GM19351 (cell line): ENCODE results near the gene PET117.
"Not testable (repeated sequence)": the region's sequence is repeated elsewhere in the genome, so short reads cannot be mapped to it uniquely, and the experiment has no call there.

Experiments used
- ATAC-seq: cut with Tn5 transposase; IDR thresholded peaks from one replicate; pipeline ENCODE4 v1.9.1; 2021; ENCODE audit warnings: mild to moderate bottlenecking, moderate library complexity; ENCODE audit not compliant: unreplicated experiment

The PET117 gene, protein sequence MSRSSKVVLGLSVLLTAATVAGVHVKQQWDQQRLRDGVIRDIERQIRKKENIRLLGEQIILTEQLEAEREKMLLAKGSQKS

DNA sequence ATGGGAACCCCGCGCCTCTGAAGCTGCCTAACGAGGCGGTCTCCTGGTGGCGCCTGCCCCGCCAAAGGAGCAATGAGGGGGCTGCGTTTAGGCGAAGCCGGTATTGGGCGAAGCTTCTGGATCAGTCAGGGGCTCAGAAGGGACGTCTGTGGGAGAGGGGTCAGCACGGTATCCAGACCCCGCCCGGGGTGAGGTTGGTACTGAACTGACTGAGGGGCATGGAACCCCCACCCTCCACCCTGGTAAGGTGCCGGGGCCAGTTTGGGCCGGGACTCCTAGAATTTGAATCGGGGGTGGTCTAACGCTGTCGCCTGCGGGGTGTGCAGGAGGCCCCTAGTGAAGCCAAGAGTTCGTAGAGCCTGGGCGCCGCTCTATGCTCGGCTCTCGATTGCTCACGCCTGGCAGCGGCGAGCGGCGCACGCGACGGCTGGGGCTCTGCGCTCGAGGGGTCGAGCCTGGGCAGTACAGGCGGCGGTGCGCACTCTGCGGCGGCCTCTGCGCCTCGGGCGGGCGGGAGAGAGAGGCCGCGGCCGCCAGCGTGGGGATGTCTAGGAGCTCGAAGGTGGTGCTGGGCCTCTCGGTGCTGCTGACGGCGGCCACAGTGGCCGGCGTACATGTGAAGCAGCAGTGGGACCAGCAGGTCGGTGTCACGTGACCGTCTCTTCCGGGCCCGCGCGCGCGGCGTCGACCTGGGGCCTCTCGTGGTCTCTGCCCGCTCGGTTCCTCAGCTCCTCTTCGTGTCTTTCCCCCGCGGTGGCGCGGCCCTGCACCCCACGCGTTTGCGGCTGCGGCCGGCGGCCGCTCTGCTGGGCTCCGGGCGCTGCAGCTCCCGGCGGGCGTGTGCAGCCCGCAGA is at the start of gene PET117, which contains the start of gene KAT14:
PET117 (plus strand) TSS at position 452 of the 854 bp plus-strand sequence; CDS start at position 545, 93 bp downstream.
KAT14 (plus strand) TSS at position 452 of the 854 bp plus-strand sequence. CDS start 4,798 bp downstream, outside the sequence.
- peak; percentile 81 for ATAC-seq

DNA sequence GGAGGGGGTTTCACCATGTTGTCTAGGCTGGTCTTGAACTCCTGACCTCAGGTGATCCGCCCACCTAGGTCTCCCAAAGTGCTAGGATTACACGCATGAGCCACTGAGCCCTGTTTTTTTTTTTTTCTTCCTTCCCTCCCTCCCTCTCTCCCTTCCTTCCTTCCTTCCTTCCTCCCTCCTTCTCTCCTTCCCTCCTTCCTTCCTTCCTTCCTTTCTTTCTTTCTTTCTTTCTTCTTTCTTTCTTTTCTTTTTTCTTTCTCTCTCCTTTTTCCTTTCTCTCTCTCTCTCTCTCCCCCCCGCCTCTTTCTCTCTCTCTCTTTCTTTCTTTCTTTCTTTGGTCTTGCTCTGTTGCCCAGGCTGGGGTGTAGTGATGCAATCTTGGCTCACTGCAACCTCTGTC is 49.4 kb upstream of the PET117 start:
- not testable (repeated sequence) for ATAC-seq

DNA sequence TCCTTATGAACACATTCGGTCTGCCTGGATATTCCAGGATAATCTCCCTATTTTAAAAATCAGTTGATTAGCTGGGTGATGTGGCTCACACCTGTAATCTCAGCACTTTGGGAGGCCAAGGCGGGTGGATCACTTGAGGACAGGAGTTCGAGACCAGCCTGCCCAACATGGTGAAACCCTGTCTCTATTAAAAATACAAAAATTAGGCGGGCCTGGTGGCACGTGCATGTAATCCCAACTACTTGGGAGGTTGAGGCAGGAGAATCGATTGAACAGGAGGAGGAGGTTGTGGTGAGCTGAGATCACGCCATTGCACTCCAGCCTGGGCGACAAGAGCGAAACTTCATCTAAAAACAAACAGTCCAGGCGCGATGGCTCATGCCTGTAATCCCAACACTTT is 48.8 kb upstream of the PET117 start:
- not testable (repeated sequence) for ATAC-seq

DNA sequence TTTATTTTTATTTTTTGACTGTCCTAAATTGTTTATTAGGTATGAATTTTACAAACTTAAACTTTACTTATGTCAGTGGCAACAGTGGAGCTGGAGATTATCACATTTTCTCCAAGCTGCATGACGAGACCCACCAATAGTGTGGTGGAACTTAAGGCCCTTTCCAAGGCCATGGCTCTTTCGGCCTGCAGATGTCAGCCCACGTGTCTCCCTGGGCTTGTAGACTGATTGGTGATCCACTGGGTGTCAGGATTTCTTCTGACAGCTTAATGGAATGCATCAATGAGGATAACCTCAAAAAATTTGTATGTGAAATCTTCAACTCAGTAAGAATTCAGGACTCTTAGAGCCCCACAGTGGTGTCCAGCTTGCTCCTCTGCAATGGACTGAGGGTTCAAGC is 47.6 kb upstream of the PET117 start:
- ATAC-seq: no peak

DNA sequence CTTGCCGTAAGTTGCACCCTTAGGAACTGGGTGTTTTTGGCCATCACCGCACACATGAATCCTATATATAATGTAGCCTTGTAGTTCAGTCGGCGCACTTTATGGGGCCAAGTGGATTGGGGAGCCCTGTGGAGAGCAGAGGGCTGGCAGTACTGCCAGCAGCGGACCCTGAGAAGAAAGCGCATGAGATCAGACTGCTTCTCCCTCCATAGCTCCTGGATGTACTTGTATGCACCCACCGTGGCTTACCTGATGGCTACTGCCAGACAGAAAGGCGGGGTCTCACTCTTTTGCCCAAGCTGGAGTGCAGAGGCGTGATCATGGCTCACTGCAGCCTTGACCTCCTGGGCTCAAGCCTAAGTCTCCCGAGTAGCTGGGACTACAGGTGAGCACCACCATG is 47.2 kb upstream of the PET117 start:
- ATAC-seq: no peak

DNA sequence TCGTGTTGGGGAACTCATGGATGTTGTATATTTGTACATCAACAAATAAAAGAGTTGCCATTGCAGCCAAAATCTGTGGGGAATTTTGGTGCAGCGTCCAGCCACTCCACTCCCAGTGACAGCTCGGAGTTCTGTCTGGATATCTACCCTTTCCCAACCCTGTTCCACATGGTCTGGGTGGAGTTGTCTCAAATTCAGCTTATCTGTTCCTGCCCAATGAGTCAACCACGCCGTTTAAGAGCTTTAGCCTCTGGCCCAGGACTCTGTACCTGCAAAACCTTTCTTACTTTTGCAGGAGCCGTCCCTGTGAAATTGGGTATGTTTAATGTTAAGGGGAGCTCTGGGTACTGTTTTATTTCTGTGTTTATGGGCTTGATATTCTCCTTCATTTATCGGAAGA is 46.0 kb upstream of the PET117 start:
- no peak for ATAC-seq

DNA sequence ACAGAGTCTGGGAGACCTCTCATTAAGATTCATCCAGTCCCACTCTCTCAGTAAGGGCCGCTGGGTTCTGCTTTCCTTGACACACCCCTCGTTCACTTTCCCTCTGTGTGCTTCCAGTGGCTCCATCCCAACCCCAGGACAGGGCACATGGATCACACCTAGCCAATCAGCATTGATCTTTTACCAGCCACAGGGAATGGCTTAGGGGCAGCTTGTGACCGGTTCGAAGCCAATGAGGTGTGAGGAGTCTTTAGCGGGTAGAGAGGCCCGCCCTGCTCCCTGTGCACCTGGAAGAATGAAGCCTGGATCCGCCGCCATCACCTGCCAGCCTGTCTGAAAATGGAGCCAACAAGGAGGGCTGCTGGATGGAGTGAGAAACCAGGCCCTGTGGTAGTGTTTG is 44.8 kb upstream of the PET117 start:
- ATAC-seq: no peak

DNA sequence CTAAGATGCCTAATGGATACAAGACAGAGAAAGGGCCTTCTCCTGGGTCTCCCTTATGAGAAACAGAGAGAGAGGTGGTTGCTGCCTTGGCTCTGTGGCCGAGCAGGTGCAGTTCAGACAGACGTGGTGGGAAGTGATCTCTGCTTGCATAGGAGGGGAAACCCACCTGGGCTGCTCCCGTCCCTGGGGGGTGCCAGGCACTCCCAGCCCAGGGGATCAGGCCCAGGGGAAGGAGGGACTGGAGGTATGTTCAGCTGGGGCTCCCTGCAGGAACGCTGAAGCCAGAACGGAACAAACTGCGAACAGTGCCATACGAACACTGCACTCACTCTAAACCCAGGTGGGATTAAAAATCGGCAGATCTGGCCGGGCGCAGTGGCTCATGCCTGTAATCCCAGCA is 44.3 kb upstream of the PET117 start:
- ATAC-seq: no peak

DNA sequence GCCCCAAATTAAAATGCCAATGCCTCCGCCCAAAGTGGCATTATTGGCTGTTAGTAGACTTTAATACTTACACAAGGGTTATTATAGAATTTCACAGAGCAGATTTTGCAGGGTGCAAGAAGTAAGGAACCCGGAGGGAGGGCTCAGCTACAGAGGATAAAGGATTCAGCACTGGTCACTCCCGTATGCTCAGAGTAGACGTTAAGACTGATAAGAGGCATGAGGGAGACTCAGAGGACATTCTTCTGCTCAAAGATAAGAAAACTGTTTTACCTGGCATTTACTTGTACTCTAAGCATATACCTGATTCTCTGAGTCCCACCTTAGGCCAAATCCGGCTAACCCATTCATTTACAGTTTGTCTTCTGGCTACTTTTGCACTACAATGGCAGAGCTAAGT is 43.5 kb upstream of the PET117 start:
- ATAC-seq: no peak

DNA sequence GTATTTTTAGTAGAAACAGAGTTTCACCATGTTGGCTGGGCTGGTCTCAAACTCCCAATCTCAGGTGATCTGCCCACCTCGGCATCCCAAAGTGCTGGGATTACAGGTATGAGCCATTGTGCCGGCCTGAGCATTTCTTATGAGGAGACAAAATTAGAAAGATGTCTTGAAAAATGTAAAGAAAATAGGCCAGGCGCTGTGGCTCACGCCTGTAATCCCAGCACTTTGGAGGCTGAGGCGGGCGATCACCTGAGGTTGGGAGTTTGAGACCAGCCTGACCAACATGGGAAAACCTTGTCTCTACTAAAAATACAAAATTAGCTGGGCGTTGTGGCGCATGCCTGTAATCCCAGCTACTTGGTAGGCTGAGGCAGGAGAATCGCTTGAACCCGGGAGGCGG is 37.1 kb upstream of the PET117 start:
- ATAC-seq: not testable (repeated sequence)

DNA sequence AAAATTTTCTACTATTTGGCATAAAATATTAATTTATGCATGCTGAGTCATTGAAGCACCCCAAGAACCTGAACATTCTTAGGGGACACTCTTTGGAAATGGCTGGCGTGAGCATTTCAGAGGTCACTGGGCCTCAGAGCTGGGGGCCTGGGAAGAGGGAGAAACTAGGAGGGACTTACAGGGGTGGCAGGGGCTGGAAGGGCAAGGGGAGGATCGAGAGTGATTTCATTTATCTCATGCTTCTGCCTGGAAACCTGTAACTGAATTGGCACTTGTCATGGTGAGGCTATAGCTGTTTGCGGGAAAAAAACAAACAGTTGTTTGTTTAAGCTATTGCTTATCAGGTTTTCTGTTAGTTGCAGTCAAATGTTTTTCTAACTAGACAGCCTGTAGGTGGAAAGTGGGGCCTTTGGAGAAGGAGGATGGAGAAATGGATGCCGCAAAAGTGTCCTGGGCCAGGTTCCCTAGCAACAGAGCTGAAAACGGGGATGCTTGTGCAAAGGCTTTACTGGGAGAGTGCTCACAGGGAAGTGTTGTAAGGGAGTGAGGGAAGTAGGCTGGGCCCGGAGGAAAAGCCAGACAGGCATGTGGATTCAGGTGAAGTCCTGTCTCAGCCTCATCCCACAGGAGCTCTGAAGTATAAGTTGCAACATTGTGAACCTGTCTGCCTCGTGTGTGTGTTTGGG is 36.4 kb upstream of the PET117 start:
- no peak for ATAC-seq

DNA sequence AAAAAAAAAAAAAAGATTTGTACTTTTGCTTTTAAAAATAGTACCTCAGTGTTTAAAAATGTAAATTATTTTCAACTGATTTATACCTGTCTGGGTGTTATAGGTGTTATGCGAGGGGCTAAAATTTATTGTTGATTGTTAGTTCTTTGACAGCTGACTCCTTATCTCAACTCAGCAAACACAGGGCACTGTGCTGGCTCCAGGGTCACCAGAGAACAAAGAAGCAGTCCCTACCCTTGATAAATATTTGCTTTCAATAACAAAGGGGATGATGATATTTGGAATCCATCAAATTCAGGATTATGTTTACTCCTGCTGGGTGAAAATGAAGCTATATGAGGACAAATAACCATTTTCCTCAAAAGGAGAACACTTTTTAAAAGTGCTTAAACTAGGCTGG is 34.2 kb upstream of the PET117 start:
- ATAC-seq: no peak

DNA sequence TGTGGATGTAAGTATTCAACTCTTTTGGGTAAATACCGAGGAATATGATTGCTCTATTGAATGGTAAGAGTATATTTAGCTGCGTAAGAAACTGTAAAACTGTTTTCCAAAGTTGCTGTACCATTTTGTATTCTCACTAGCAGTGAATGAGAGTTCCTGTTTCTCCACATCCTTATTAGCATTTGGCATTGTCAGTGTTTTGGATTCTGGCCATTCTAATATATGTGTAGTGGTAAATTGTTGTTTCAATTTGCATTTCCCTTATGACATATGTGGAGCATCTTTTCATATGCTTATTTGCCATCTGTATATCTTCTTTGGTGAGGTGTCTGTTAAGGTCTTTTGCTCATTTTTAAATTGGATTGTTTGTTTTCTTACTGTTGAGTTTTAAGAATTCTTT is 29.3 kb upstream of the PET117 start:
- no peak for ATAC-seq

DNA sequence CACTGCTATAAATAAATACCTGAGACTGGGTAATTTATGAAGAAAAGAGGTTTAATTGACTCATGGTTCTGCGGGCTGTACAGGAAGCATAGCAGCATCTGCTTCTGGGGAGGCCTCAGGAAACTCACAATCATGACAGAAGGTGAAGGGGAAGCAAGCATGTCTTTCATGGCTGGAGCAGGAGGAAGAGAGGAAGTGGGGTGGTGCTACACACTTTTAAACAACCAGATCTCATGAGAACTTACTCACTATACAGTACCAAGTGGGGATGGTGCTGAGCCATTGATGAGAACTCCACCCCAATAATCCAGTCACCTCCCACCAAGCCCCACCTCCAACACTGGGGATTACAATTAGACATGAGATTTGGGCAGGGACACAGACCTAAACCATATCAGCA is 9.1 kb upstream of the PET117 start:
- ATAC-seq: not testable (repeated sequence)

DNA sequence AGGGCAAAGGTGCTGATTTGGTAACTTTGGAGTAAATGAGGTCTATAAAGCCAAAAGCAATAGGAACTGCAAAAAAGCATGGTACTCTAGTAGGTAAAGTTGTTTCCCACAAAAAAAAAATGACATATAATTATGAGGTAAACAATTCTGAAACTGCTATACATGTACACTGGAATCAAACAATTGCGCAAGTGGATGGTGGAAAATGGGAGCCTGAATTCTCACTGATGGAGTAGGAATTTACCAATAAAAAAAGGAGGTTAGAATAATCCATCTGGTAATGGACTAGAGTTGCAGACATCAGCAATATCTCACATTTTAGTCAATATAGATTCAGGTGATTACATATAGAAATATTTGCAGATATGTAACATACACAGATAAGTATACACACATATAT is 5.0 kb upstream of the PET117 start:
- ATAC-seq: no peak

DNA sequence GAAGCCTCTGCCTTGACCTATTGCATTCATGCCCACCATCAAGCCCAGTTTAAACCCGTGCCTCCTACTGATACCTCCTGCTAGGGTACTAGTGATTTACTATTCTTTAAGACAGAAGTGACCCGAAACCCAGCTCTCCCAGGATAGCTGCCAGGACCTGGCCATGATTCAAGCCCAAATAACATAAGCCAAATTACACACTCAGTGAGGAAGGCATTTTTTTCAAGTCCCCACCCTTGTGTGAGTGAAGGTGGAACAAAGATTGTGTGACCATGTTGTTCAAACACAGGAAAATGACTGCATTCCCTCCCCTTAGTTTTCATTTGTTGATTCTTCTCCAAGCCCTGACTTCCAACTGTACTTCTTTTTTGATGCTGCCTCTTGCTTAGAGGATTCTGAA is 3.7 kb upstream of the PET117 start:
- no peak for ATAC-seq

DNA sequence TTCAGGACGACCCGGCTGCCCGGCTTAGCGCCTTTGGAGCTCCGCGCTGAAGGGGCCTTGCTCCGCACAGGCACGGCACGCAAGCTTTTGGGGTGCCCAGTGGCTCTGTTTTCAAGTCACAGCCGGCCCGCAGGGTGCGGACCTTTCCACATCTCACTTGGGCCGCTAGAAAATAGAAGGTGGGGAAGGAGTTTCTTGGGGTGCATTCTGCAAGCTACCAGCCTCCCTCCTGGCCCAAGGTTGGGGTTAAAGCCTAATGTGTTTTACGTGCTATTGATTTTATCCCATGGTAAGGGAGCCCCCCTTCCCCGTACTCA is 561 bp downstream of the PET117 start:
- peak; percentile 35 for ATAC-seq

DNA sequence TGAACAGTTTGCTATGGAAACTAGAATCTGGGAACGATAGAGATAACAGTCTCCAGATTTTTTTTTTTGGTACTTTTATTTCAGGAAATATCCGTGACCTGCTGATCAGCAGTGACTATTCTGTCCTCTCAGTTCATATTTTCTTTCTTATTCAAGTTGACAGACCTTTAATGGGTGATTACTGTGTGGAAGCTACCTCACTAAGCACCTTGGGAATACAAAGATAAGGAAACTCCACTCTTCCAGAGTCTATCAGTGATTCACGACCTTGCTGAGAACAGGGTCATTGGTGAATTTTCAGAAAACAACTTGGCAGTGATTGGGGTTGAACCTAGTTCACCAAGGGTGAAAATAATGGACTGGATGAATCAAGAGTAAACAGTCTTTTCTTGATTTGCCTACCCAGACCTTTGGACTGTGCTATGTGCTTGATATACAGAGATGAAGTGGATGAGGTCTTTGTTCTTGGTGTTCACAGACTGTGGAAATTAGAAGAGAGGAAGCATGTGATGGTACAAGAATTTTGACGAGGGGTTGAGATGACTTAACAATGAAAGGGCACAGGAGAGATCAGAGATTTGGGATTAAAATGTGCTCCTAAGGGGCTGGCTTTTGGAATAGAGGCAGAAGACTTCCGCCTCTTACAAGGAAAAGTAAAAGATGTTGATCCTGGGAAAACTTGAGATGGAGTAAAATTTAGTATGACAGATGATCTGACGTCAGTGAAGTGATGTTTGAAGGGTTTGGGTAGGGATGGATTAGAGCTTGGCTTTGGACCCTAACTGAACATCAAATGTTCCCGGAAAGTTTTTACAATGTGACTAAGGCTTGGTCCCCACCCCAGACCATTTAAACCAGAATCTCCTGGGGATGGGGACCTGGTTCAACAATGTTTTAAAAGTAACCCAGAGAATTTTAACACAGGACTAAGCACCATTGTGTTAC is 1.2 kb downstream of the PET117 start:
- ATAC-seq: no peak

DNA sequence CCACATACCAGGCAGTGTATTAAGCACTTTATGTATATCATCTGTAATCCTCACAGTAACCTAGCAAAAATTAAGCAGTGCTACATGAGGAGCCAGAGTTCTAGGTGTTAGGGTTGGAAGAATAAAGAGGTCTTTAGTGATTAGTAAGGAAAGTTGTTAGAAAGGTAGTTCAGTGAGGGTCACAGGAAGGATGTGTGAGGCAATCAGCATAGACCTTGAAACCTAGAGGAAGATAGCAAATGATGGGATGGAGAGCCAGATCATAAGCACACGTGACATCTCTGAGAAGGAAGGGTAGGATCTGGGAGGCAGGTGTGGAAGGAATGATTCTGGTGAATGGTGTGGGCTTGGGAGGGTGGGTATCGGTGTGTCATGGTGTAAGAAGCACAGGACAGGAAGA is 2.2 kb downstream of the PET117 start:
- no peak for ATAC-seq

DNA sequence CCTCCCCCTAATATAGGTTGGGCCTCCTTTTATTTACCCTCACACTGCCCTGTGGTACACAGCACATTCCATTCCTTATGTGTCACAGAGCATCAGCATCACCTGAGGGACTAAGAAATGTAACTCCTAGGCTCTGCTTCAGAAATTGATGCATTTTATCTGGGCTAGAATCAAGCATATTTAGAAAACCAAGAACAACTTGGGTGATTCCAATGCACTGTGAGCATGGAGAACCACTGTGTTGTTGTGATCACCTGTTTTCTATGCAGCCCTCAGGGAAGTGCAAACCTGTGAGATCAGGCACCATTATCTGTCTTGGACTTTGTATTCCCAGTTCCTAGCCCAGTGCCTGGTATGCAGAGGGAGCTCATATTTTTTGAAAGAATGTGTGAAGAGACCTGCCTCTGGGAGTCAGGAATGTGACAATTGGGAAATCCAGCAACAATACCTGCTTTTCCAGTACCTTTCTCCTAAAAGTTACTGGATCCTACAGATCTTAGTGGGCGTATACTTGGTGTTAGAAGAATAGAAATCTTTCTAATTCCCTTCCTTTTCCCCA is 7.0 kb downstream of the PET117 start:
- no peak for ATAC-seq

DNA sequence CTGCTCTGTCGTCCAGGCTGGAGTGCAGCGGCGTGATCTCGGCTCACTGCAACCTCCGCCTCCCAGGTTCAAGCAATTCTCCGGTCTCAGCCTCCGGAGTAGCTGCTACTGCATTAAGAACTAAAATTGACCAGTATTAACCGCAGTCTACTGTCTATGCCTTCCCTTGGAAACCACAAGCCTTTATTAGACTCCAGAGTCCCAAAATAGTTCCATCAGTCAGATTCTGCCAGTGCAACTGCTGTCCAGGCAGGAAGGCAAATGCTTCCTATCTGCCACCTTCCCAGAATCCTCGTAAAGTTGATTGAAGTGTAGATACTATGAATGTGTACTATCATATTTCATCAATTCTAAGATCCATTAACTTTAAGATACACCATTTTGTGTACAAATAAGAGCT is 16.7 kb downstream of the PET117 start:
- no peak for ATAC-seq
